HG03045 (cell line): ENCODE measurements around the gene HOMEZ.
"Not testable (repeated sequence)": the region's sequence is repeated elsewhere in the genome, so short reads cannot be mapped to it uniquely, and the experiment has no call there.

Source experiments
- ATAC-seq: cut with Tn5 transposase; IDR thresholded peaks from one replicate; pipeline ENCODE4 v1.9.1; 2021; ENCODE audit warnings: mild to moderate bottlenecking, moderate library complexity; ENCODE audit not compliant: unreplicated experiment

Gene HOMEZ

GRCh38 chr14:23285530-23286019 is 357 bp downstream of the HOMEZ start:
- peak; percentile 30 for ATAC-seq

GRCh38 chr14:23284654-23285529 is 1.0 kb downstream of the HOMEZ start:
- no peak for ATAC-seq

GRCh38 chr14:23281247-23281646 is 4.7 kb downstream of the HOMEZ start:
- no peak for ATAC-seq

GRCh38 chr14:23277928-23278327 is 8.0 kb downstream of the HOMEZ start:
- ATAC-seq = not testable (repeated sequence)

- no peak for ATAC-seq
Measured at GRCh38 chr14:23277189-23277588, 8.7 kb downstream of the HOMEZ start.

GRCh38 chr14:23275412-23275811 is 10.5 kb downstream of the HOMEZ start:
- no peak for ATAC-seq

- ATAC-seq = no peak
Measured at GRCh38 chr14:23269193-23269592, 16.7 kb downstream of the HOMEZ start.

- not testable (repeated sequence) for ATAC-seq
Measured at GRCh38 chr14:23260849-23261248, 25.1 kb downstream of the HOMEZ start.

GRCh38 chr14:23259426-23259825 is 26.5 kb downstream of the HOMEZ start:
- ATAC-seq = no peak

- ATAC-seq = no peak
Measured at GRCh38 chr14:23258256-23258655, 27.7 kb downstream of the HOMEZ start.

GRCh38 chr14:23252420-23253333 is 33.3 kb downstream of the HOMEZ start:
- ATAC-seq = no peak

GRCh38 chr14:23252006-23252405 is 33.9 kb downstream of the HOMEZ start:
- no peak for ATAC-seq

GRCh38 chr14:23249824-23250223 is 36.1 kb downstream of the HOMEZ start:
- ATAC-seq = no peak

- no peak for ATAC-seq
Measured at GRCh38 chr14:23248601-23249000, 37.3 kb downstream of the HOMEZ start.

- ATAC-seq = no peak
Measured at GRCh38 chr14:23245282-23245681, 40.6 kb downstream of the HOMEZ start.

- ATAC-seq = no peak
Measured at GRCh38 chr14:23243066-23243465, 42.9 kb downstream of the HOMEZ start.

GRCh38 chr14:23242076-23242475 is 43.9 kb downstream of the HOMEZ start:
- no peak for ATAC-seq

GRCh38 chr14:23241061-23241715 is 44.7 kb downstream of the HOMEZ start:
- ATAC-seq = not testable (repeated sequence)

GRCh38 chr14:23240661-23241060 is 45.3 kb downstream of the HOMEZ start:
- ATAC-seq = no peak

- ATAC-seq = no peak
Measured at GRCh38 chr14:23237772-23238594, 47.9 kb downstream of the HOMEZ start, which contains the start of gene RNF212B. RNF212B (plus strand) TSS chr14:23237936; CDS start chr14:23240346, 2,410 bp downstream.
